ENCODE measurements around the gene MAST4. TPM values are rescaled to one million over a fixed set of nuclear protein-coding genes. Genes with fewer than 3 reads are reported as not detected.

MAST4 gene
- total and polyA plus RNA-seq, 2 of the 13 experiments (the other 11 are each of a cell fraction or from before 2014, with no cell fraction given), result 3.4 to 3.7 TPM

GRCh38 chr5:66808663-66809062 is 212.5 kb downstream of the MAST4 start:
- CTCF ChIA-PET (ENCODE audit: low intra/inter-chr PET ratio, low total read pairs), result no interaction called here
- DNase-seq (ENCODE audit: low spot score), result no peak
- no peaks in the 10 kb centered on the region for H3K4me1 ChIP-seq (ENCODE audit: insufficient read depth, low read length)
- ATAC-seq, result no peak
- 16% methylated on average over 6 of the region's 6 CpGs for WGBS (ENCODE audit: low lambda C conversion rate)
- TF ChIP-seq WIZ (CRISPR knock-in tag; IDR thresholded peaks at IDR 0.05), result no peak
- TF ChIP-seq MYNN (CRISPR knock-in tag; IDR thresholded peaks at IDR 0.05; ENCODE audit: low read depth), result no peak
- no peak for TF ChIP-seq ZGPAT (CRISPR knock-in tag; IDR thresholded peaks at IDR 0.05)
- TF ChIP-seq, protein P1, sequence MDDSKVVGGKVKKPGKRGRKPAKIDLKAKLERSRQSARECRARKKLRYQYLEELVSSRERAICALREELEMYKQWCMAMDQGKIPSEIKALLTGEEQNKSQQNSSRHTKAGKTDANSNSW (CRISPR knock-in tag; IDR thresholded peaks at IDR 0.05; ENCODE audit: borderline replicate concordance), result no peak
- no peak for TF ChIP-seq ZBTB33 (CRISPR knock-in tag; IDR thresholded peaks at IDR 0.05)
- TF ChIP-seq ZNF569 (CRISPR knock-in tag; IDR thresholded peaks at IDR 0.05; ENCODE audit: borderline replicate concordance), result no peak
- TF ChIP-seq ZFP90 (CRISPR knock-in tag; IDR thresholded peaks at IDR 0.05; ENCODE audit: borderline replicate concordance), result no peak
- TF ChIP-seq TERF1 (CRISPR knock-in tag; IDR thresholded peaks at IDR 0.05), result no peak
- no peak for TF ChIP-seq ZNF253 (CRISPR knock-in tag; IDR thresholded peaks at IDR 0.05; ENCODE audit: borderline replicate concordance)
- no peak for TF ChIP-seq ZFY (CRISPR knock-in tag; IDR thresholded peaks at IDR 0.05)
- no peak for TF ChIP-seq SAFB2 (CRISPR knock-in tag; IDR thresholded peaks at IDR 0.05; ENCODE audit: borderline replicate concordance, low read depth)
- TF ChIP-seq BCL6 (CRISPR knock-in tag; IDR thresholded peaks at IDR 0.05), result no peak
- no peak for TF ChIP-seq ZNF703 (CRISPR knock-in tag; IDR thresholded peaks at IDR 0.05; ENCODE audit: borderline replicate concordance)
- FAIRE-seq, result no peak
- no peak overlapping the region for H2AFZ ChIP-seq (ENCODE audit: low read length)
- in situ Hi-C loops (cut with HindIII; ENCODE audit: extremely low pct_ligation_motif_present, low pct_unique_long_range_greater_than_20kb), result no loop called here
- no peaks in the 10 kb centered on the region for H4K20me1 ChIP-seq (ENCODE audit: insufficient read depth, low read length)
- H3K9me3 ChIP-seq (ENCODE audit: low read length), result no peaks in the 10 kb centered on the region
- POLR2A ChIA-PET, result no interaction called here
- no peak overlapping the region for H3K9ac ChIP-seq (ENCODE audit: insufficient read depth, low read depth, low read length)
- no peak overlapping the region for H3K27ac ChIP-seq (ENCODE audit: extremely low read length, insufficient read depth, low read length)
- H3K79me2 ChIP-seq (ENCODE audit: insufficient read depth, low read length), result no peaks in the 10 kb centered on the region
- no peak overlapping the region for H3K4me3 ChIP-seq (replicated peaks in 1 of 3; ENCODE audit: insufficient read depth in 1 of 3, low read depth in 2 of 3, low read length in 3 of 3)
- H3K27me3 ChIP-seq (ENCODE audit: control insufficient read depth in 1 of 2, insufficient read depth in 2 of 2, low read length in 2 of 2), result peaks cover 2 to 4% of the 10 kb centered on the region in 2 experiments; a peak in 3 of 5 replicates
- no peak overlapping the region for H3K4me2 ChIP-seq (ENCODE audit: low read depth, low read length)
- no TSS peak for BruUV-seq (replicated peaks)
- H3K36me3 ChIP-seq (replicated peaks in 1 of 2; ENCODE audit: control insufficient read depth in 1 of 2, insufficient read depth in 2 of 2, low read length in 2 of 2), result no peaks in the 10 kb centered on the region
- intact Hi-C loops (cut with micrococcal nuclease; ENCODE audit: unreplicated experiment), result no loop called here

Measured in HepG2 (cell line).